Loucy (cell line): Measurements from ENCODE around the gene CDHR1.

Experiments used
- H2AFZ ChIP-seq: fragments of 200-600 bp; sonication (generic); 2 replicates; pipeline ENCODE4 v1.6.0; 2016; ENCODE audit warnings: antibody characterized with exemption, mild to moderate bottlenecking, low read length, moderate library complexity
- H3F3A ChIP-seq: fragments of 200-600 bp; 2 replicates; pipeline ENCODE4 v1.6.0; 2016; ENCODE audit warnings: antibody characterized with exemption, low read depth, mild to moderate bottlenecking
- H3K27me3 ChIP-seq: fragments of 200-600 bp; sonication (generic); 2 replicates; pipeline ENCODE4 v1.6.1; 2014; ENCODE audit warnings: low read length, mild to moderate bottlenecking; ENCODE audit not compliant: insufficient read depth, poor library complexity, severe bottlenecking
- H3K36me3 ChIP-seq: fragments of 200-600 bp; sonication (generic); 2 replicates; pipeline ENCODE4 v1.6.1; 2016; ENCODE audit warnings: low read length; ENCODE audit not compliant: insufficient read depth
- H3K4me1 ChIP-seq: fragments of 200-600 bp; sonication (generic); 2 replicates; pipeline ENCODE4 v1.5.1; 2014; ENCODE audit warnings: low read length, mild to moderate bottlenecking; ENCODE audit not compliant: insufficient read depth, poor library complexity, severe bottlenecking
- H3K4me2 ChIP-seq: fragments of 200-600 bp; sonication (generic); 2 replicates; pipeline ENCODE4 v1.6.0; 2014; ENCODE audit warnings: antibody characterized with exemption, low read length, low read depth, mild to moderate bottlenecking; ENCODE audit not compliant: poor library complexity, severe bottlenecking
- H3K4me3 ChIP-seq: fragments of 200-600 bp; sonication (generic); 2 replicates; pipeline ENCODE4 v1.5.1; 2014; ENCODE audit warnings: low read length, mild to moderate bottlenecking, mixed read lengths; ENCODE audit not compliant: poor library complexity, severe bottlenecking
- H3K79me2 ChIP-seq: fragments of 200-600 bp; sonication (generic); 2 replicates; pipeline ENCODE4 v1.6.1; 2014; ENCODE audit warnings: low read length; ENCODE audit not compliant: insufficient read depth
- H3K9ac ChIP-seq: fragments of 200-600 bp; sonication (generic); 2 replicates; pipeline ENCODE4 v1.6.0; 2014; ENCODE audit warnings: mild to moderate bottlenecking, low read depth, low read length, moderate library complexity; ENCODE audit not compliant: poor library complexity, severe bottlenecking
- H3K9me2 ChIP-seq: fragments of 200-600 bp; sonication (generic); replicated peaks from 2 replicates; pipeline ENCODE4 v1.6.1; 2016; ENCODE audit warnings: low read depth, low read length, mixed read lengths
- H3K9me3 ChIP-seq: fragments of 200-600 bp; sonication (generic); 2 replicates; pipeline ENCODE4 v1.6.1; 2014; ENCODE audit warnings: mild to moderate bottlenecking, antibody characterized with exemption, low read length, low read depth; ENCODE audit not compliant: insufficient read depth
- H4K20me1 ChIP-seq: fragments of 200-600 bp; sonication (generic); 2 replicates; pipeline ENCODE4 v1.6.0; 2014; ENCODE audit warnings: antibody characterized with exemption, low read length, mild to moderate bottlenecking; ENCODE audit not compliant: insufficient read depth, poor library complexity, severe bottlenecking
- EZH2phosphoT487 ChIP-seq: fragments of 200-600 bp; IDR thresholded peaks from 2 replicates; pipeline ENCODE4 v1.6.1; 2018; ENCODE audit warnings: antibody characterized with exemption, mild to moderate bottlenecking, moderate library complexity, borderline replicate concordance
- TF ChIP-seq, protein P1 (sequence below): fragments of 200-600 bp; sonication (generic); conservative IDR thresholded peaks from 2 replicates; pipeline ENCODE4 v1.5.1; 2014; ENCODE audit warnings: mild to moderate bottlenecking, antibody characterized with exemption, low read length

The CDHR1 gene

GRCh38 chr10:84149854-84150253, 44.5 kb upstream of the CDHR1 start:
- no peak overlapping the region for H3K4me3 ChIP-seq
- TF ChIP-seq EZH2phosphoT487: no peak
- TF ChIP-seq, protein P1, sequence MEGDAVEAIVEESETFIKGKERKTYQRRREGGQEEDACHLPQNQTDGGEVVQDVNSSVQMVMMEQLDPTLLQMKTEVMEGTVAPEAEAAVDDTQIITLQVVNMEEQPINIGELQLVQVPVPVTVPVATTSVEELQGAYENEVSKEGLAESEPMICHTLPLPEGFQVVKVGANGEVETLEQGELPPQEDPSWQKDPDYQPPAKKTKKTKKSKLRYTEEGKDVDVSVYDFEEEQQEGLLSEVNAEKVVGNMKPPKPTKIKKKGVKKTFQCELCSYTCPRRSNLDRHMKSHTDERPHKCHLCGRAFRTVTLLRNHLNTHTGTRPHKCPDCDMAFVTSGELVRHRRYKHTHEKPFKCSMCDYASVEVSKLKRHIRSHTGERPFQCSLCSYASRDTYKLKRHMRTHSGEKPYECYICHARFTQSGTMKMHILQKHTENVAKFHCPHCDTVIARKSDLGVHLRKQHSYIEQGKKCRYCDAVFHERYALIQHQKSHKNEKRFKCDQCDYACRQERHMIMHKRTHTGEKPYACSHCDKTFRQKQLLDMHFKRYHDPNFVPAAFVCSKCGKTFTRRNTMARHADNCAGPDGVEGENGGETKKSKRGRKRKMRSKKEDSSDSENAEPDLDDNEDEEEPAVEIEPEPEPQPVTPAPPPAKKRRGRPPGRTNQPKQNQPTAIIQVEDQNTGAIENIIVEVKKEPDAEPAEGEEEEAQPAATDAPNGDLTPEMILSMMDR: no peak
- no peak overlapping the region for H3K9ac ChIP-seq
- no peaks in the 10 kb centered on the region for H3K4me1 ChIP-seq
- no peaks in the 10 kb centered on the region for H3K9me3 ChIP-seq
- no peaks in the 10 kb centered on the region for H3F3A ChIP-seq
- no peak overlapping the region for H3K4me2 ChIP-seq
- H2AFZ ChIP-seq: no peak overlapping the region
- peaks cover 73% of the 10 kb centered on the region for H3K36me3 ChIP-seq
- no peaks in the 10 kb centered on the region for H3K9me2 ChIP-seq
- no peaks in the 10 kb centered on the region for H3K27me3 ChIP-seq
- no peaks in the 10 kb centered on the region for H4K20me1 ChIP-seq
- no peaks in the 10 kb centered on the region; the same call in 1 of the 2 replicates for H3K79me2 ChIP-seq

- H3K4me1 ChIP-seq: no peaks in the 10 kb centered on the region
- peaks cover 53% of the 10 kb centered on the region; the same call in 1 of the 2 replicates for H3K36me3 ChIP-seq
- no peaks in the 10 kb centered on the region for H3F3A ChIP-seq
- no peak overlapping the region for H3K4me2 ChIP-seq
- no peak overlapping the region for H3K9ac ChIP-seq
- TF ChIP-seq, protein P1: no peak
- no peak for TF ChIP-seq EZH2phosphoT487
- H3K79me2 ChIP-seq: no peaks in the 10 kb centered on the region; the same call in 1 of the 2 replicates
- H3K9me2 ChIP-seq: no peaks in the 10 kb centered on the region
- no peak overlapping the region for H3K4me3 ChIP-seq
- no peaks in the 10 kb centered on the region for H3K9me3 ChIP-seq
- no peaks in the 10 kb centered on the region for H3K27me3 ChIP-seq
- no peak overlapping the region for H2AFZ ChIP-seq
- H4K20me1 ChIP-seq: no peaks in the 10 kb centered on the region
Observed at GRCh38 chr10:84152769-84153168, 41.6 kb upstream of the CDHR1 start.

GRCh38 chr10:84155521-84155920, 38.8 kb upstream of the CDHR1 start:
- Histone ChIP-seq H3K4me1 (no peaks in the 10 kb centered on the region), H3K27me3 (no peaks in the 10 kb centered on the region)

More at GRCh38 chr10:84155521-84155920, 38.8 kb upstream of the CDHR1 start:
- peaks cover 33% of the 10 kb centered on the region; the same call in 1 of the 2 replicates for H3K36me3 ChIP-seq
- no peak overlapping the region for H2AFZ ChIP-seq
- H3K9me2 ChIP-seq: no peaks in the 10 kb centered on the region
- H3K4me3 ChIP-seq: no peak overlapping the region
- no peaks in the 10 kb centered on the region for H3K9me3 ChIP-seq
- no peak overlapping the region for H3K4me2 ChIP-seq
- no peaks in the 10 kb centered on the region for H3K79me2 ChIP-seq
- H3K9ac ChIP-seq: no peak overlapping the region
- no peak for TF ChIP-seq EZH2phosphoT487
- TF ChIP-seq, protein P1: no peak
- no peaks in the 10 kb centered on the region for H3F3A ChIP-seq
- no peaks in the 10 kb centered on the region for H4K20me1 ChIP-seq
